Fibroblast of mammary gland (primary cell): Measurements from ENCODE around the gene CERS6.
A peak's percentile ranks its signal among the peaks of the same experiment; 100 is the strongest.

Source experiments
- DNase-seq: peaks from one replicate; pipeline ENCODE4 v3.0.0-alpha.2; 2010; ENCODE audit warnings: low read depth
- H3K4me3 ChIP-seq: 2 replicates; pipeline ENCODE4 v1.5.1; 2011; ENCODE audit warnings: low read depth, mild to moderate bottlenecking, low read length, moderate library complexity; ENCODE audit not compliant: control insufficient read depth
- TF ChIP-seq, protein P1 (sequence below): conservative IDR thresholded peaks from 2 replicates; pipeline ENCODE4 v1.5.1; 2011; ENCODE audit warnings: low read depth, low read length, inconsistent platforms; ENCODE audit not compliant: control insufficient read depth, insufficient read depth

CERS6 gene

DNA sequence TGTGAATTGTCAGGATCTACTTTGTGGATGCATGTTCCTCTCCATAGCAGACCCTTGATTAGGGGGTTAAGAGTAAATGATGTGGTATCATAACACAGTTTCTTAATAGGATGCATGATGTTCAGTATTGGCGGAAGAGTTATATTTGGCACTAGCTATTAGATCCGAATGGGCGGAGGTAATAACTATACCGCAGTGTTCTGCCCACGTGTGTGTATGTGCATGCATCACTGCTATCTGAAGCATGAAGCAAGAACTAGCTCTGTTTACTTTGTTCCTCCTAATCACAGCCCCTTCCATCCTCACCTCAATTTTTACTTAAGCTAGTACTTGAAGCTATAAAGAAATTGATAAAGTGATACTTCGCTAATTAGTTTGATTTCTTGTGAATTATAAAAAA is 186.8 kb downstream of the CERS6 start:
- TF ChIP-seq, protein P1, sequence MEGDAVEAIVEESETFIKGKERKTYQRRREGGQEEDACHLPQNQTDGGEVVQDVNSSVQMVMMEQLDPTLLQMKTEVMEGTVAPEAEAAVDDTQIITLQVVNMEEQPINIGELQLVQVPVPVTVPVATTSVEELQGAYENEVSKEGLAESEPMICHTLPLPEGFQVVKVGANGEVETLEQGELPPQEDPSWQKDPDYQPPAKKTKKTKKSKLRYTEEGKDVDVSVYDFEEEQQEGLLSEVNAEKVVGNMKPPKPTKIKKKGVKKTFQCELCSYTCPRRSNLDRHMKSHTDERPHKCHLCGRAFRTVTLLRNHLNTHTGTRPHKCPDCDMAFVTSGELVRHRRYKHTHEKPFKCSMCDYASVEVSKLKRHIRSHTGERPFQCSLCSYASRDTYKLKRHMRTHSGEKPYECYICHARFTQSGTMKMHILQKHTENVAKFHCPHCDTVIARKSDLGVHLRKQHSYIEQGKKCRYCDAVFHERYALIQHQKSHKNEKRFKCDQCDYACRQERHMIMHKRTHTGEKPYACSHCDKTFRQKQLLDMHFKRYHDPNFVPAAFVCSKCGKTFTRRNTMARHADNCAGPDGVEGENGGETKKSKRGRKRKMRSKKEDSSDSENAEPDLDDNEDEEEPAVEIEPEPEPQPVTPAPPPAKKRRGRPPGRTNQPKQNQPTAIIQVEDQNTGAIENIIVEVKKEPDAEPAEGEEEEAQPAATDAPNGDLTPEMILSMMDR = no peak
- no peak overlapping the region for H3K4me3 ChIP-seq
- DNase-seq = no peak

DNA sequence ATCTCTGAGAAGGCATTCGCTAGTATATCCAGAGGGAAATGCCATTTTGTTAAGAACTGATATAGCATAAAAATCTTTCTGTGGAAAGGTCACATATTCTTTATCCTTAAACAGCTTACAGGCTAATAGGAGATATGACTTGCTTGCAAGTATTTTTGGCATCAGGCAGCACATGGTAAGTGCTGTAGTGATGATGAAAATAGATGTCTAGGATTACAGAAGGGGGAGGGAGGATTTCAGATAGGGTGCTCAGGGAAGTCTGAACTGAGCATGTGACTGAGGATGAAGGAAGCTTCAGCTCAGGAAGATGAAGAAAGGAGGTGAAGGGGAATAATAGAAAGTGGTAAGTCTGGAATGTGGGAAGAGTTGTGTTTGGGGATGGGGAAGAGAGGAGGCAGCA is 187.9 kb downstream of the CERS6 start:
- DNase-seq = peak; percentile 31
- no peak overlapping the region for H3K4me3 ChIP-seq
- TF ChIP-seq, protein P1 = no peak

DNA sequence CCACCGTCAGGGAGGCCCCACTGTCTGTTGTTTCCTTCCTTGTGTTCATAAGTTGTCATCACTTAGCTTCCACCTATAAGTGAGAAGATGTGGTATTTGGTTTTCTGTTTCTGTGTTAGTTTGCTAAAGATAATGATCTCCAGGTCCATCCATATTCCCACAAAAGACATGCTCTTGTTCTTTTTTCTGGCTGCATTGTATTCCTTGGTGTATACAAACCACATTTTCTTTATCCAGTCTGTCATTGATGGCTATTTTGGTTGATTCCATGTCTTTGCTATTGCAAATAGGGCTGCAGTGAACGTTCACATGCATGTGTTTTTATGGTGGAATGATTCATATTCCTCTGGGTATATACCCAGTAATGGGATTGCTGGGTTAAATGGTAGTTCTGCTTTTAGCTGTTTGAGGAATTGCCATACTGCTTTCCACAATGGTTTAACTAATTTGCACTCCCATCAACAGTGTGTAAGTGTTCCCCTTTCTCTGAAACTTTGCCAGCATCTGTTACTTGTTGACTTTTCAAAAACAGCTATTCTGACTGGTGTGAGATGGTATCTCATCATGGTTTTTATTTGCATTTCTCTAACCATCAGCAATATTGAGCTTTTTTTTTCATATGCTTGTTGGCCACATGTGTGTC is 189.7 kb downstream of the CERS6 start:
- H3K4me3 ChIP-seq = no peak overlapping the region
- TF ChIP-seq, protein P1 = no peak
- no peak for DNase-seq

DNA sequence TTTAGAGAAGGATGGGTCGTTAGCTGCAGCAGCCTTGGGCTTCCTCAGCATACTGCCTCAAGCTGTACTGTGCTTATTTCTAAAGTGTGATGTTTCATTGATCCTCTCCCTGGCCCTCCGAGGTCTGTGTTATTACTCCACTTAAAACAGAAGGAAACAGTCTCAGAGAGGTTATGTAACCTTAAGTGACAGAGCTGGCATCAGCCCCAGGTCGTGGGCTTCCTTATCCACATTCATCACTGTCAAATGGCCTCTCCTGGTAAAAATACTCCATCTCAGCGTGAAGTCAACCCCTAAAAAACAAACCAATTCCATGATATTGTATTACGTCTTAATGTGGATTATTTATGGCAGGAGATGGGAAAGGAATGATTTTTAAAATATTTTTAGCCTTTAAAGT is 193.0 kb downstream of the CERS6 start:
- H3K4me3 ChIP-seq = no peak overlapping the region
- DNase-seq = no peak
- TF ChIP-seq, protein P1 = no peak

DNA sequence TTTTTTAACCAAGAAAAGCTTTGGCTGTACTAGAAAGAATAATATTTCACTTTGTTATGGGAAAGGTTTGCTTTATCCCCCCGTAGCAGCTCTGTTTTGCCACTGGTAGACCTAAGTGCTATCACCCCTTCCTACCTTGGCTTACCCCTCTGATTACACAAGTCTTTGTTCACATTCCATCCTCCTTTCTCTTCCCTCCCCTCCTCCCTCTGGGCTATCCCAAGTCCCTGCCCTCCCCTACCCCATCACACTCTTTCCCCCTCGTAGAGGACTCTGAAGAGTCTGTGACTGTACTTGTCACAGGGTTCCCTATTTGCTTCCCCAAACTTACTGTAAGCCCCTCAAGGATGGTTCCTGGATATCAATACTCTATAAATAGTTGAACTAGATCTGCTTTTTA is 193.5 kb downstream of the CERS6 start:
- TF ChIP-seq, protein P1 = no peak
- DNase-seq = no peak
- H3K4me3 ChIP-seq = no peak overlapping the region

DNA sequence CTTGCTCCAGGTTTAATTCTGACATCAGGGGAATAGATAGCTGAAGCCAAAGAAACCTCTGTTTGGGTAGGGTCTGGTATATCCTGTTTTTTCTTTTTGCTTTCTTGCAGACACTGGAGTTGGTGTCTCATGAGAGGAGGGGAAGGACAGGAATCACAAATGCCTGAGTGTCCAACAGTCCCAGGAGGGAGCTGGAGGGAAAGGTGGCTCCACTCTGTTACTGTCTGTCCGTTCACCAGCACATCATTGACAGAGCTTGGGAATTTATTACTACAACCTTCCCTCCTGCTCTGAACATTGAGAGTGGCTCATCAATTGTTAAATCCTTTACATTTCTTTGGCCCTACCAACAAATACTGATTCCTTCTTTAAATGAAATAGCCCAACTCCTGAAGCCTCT is 194.1 kb downstream of the CERS6 start:
- TF ChIP-seq, protein P1 = no peak
- DNase-seq = no peak

DNA sequence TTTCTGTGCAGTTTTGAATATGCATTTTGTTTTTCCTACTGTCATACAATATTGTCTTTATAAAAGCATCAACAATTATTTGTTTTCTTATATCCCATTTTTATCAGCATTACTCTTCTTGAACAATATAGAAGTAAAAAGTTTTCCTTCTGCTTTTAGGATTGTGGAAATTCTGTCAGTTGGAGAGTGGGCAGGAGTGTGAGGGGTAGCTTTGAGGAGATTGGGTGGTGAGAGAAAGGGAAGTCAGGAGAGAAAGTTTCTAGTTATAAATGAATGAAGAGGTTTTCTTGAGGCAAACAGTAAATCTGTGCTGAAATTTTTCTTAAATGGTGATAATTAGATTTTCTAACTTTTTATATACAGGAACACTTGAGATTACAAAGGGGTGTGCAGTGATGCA is 194.7 kb downstream of the CERS6 start:
- TF ChIP-seq, protein P1 = no peak
- DNase-seq = no peak
- H3K4me3 ChIP-seq = no peak overlapping the region

More for the DNA sequence above, 194.1 kb downstream of the CERS6 start:
- H3K4me3 ChIP-seq = no peak overlapping the region
